D721Med (cell line): ENCODE results near the gene SMIM22.

Source experiments
- DNase-seq: peaks from one replicate; pipeline ENCODE4 v3.0.0; 2011; ENCODE audit warnings: low spot score; ENCODE audit not compliant: insufficient read length
- FAIRE-seq: peaks from 2 replicates; lab custom pipeline; 2011; peaks lifted over from hg19 to GRCh38; lab: Jason Lieb, UNC
- TF ChIP-seq, protein P1 (sequence below): IDR thresholded peaks from 2 replicates; pipeline ENCODE4 v1.5.1; 2012; ENCODE audit warnings: mild to moderate bottlenecking, control low read depth; ENCODE audit not compliant: insufficient read depth; ENCODE audit errors: missing control alignments

SMIM22 gene

DNA sequence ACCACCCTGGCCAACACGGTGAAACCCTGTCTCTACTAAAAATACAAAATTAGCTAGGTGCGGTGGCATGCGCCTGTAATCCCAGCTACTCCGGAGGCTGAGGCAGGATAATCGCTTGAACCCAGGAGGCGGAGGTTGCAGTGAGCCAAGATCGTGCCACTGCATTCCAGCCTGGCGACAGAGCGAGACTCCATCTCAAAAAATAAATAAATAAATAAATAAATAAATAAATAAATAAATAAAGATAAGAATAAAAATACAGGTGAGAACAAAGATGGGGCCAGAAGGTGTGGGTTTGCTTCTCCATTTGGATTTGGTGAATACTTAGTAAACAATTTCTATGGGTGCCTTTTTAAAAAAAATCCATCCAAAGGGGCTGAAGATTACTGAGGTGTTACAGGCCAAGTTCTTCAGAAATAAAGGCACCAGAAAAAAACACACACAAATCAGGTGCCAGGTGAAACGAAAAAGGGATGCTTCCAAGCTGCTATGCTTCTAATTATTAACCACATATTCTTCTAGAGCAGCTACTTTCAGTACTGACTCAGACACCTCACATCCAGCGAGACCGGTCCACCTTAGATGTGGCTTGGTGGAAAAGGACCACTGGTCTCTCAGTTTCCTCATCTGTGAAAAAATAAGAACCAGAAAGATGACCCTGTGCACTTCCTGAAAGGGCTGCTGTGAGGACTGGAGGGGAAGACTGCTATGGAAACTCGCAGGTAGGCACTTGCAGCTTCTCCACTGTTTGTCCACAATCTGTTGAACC, 42.7 kb downstream of the SMIM22 start:
- FAIRE-seq = no peak
- DNase-seq = no peak
- TF ChIP-seq, protein P1, sequence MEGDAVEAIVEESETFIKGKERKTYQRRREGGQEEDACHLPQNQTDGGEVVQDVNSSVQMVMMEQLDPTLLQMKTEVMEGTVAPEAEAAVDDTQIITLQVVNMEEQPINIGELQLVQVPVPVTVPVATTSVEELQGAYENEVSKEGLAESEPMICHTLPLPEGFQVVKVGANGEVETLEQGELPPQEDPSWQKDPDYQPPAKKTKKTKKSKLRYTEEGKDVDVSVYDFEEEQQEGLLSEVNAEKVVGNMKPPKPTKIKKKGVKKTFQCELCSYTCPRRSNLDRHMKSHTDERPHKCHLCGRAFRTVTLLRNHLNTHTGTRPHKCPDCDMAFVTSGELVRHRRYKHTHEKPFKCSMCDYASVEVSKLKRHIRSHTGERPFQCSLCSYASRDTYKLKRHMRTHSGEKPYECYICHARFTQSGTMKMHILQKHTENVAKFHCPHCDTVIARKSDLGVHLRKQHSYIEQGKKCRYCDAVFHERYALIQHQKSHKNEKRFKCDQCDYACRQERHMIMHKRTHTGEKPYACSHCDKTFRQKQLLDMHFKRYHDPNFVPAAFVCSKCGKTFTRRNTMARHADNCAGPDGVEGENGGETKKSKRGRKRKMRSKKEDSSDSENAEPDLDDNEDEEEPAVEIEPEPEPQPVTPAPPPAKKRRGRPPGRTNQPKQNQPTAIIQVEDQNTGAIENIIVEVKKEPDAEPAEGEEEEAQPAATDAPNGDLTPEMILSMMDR = no peak

DNA sequence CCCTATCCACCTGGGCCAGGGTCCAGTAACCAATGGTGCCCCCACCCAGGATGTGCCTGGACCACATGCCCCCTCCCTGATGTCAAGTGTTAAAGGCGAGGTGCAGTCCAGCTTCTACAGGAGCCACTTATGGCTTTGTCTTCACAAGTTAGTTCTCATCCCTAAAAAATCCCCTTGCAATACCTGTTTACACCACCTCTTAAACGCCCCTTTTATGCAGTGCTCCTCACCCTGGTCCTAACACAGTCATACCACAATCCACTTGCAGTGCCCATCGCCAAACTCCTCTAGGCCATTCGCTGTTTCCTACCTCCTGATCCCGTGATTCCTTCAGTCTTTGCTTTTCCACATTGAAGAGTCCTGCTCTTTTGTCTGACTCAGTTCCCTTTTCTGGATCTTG, 44.8 kb downstream of the SMIM22 start:
- TF ChIP-seq, protein P1 = no peak
- FAIRE-seq (no peak), DNase-seq (no peak)

DNA sequence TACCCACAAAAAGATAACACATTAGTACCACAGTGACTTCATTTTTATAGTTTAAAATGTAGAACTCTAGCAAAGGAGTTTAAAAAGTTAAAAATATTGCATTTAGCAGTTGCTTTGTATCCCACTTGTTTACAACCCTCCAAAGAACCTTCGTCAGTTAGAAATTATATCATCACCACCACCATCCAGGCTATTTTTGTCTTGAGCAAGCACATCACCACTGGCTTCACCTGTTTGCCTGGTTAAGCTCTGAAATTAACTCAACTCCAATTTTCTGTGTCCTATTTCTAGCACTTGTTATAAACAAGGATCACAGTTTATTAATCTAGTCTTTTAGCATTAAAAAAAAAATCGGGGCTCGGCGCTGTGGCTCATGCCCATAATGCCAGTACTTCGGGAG, 45.8 kb downstream of the SMIM22 start:
- TF ChIP-seq, protein P1 = no peak
- no peak for DNase-seq
- no peak for FAIRE-seq
